Smooth muscle cell (in vitro differentiated cells): ENCODE results near the gene ZNF331. TPM values are rescaled to one million over a fixed set of nuclear protein-coding genes. Genes with fewer than 3 reads are reported as not detected.

Experiments
- DNase-seq: peaks from one replicate; lab custom pipeline; 2025; ENCODE audit not compliant: unreplicated experiment; lab: John Stamatoyannopoulos, UW
- H2AFZ ChIP-seq: fragments of 200-600 bp; sonication (generic); 2 replicates; pipeline ENCODE4 v1.6.0; 2016; ENCODE audit warnings: antibody characterized with exemption, low read depth, mild to moderate bottlenecking
- H3F3A ChIP-seq: fragments of 200-600 bp; sonication (generic); 2 replicates; pipeline ENCODE4 v1.6.0; 2017; ENCODE audit warnings: antibody characterized with exemption, low read depth
- H3K27ac ChIP-seq: fragments of 200-600 bp; sonication (generic); 2 replicates; pipeline ENCODE4 v1.5.1; 2016; ENCODE audit warnings: low read depth, mild to moderate bottlenecking
- H3K27me3 ChIP-seq: fragments of 200-600 bp; sonication (generic); 2 replicates; pipeline ENCODE4 v1.6.1; 2016; ENCODE audit warnings: low read depth, mild to moderate bottlenecking
- H3K36me3 ChIP-seq: fragments of 200-600 bp; sonication (generic); 2 replicates; pipeline ENCODE4 v1.5.1; 2016; ENCODE audit warnings: low read depth
- H3K4me1 ChIP-seq: fragments of 200-600 bp; sonication (generic); 2 replicates; pipeline ENCODE4 v1.5.1; 2016; ENCODE audit warnings: low read depth
- H3K4me2 ChIP-seq: fragments of 200-600 bp; sonication (generic); 2 replicates; pipeline ENCODE4 v1.6.0; 2016; ENCODE audit warnings: mild to moderate bottlenecking
- H3K4me3 ChIP-seq: fragments of 200-600 bp; sonication (generic); 2 replicates; pipeline ENCODE4 v1.5.1; 2016; ENCODE audit warnings: mild to moderate bottlenecking
- H3K79me2 ChIP-seq: fragments of 200-600 bp; sonication (generic); 2 replicates; pipeline ENCODE4 v1.6.0; 2016; ENCODE audit warnings: low read depth, mild to moderate bottlenecking
- H3K9ac ChIP-seq: fragments of 200-600 bp; sonication (generic); 2 replicates; pipeline ENCODE4 v1.6.0; 2016; ENCODE audit warnings: low read depth
- H3K9me3 ChIP-seq: fragments of 200-600 bp; sonication (generic); replicated peaks from 2 replicates; pipeline ENCODE4 v1.5.1; 2016; ENCODE audit warnings: low read depth
- H4K20me1 ChIP-seq: fragments of 200-600 bp; sonication (generic); 2 replicates; pipeline ENCODE4 v1.6.0; 2016; ENCODE audit warnings: low read depth
- WGBS: methylation state at CpG from one replicate; pipeline ENCODE4 v1.1.7; 2016; ENCODE audit warnings: low lambda C conversion rate; 5-methylcytosine and 5-hydroxymethylcytosine counted together
- polyA plus RNA-seq: library from polyadenylated mRNA; unstranded; fragments of >200 nt; fragmentation: Nextera tagmentation; extraction: Ambion mirVana; gene quantifications from 2 replicates; pipeline ENCODE4 v1.2.1, GENCODE V29; 2016
- total RNA-seq: library from RNA; depleted of rRNA; stranded (reverse); fragments of >200 nt; gene quantifications from 2 replicates; pipeline ENCODE4 v1.2.3, GENCODE V29; 2014
- TF ChIP-seq, protein P1 (sequence below): fragments of 200-600 bp; sonication (generic); IDR thresholded peaks from 2 replicates; pipeline ENCODE4 v1.5.1; 2017; ENCODE audit warnings: borderline replicate concordance, mild to moderate bottlenecking, antibody characterized with exemption; ENCODE audit not compliant: insufficient read depth, poor library complexity, severe bottlenecking

The ZNF331 gene
- total and polyA plus RNA-seq, 2 experiments from 2014 or later = 9.7 to 12.1 TPM

DNA sequence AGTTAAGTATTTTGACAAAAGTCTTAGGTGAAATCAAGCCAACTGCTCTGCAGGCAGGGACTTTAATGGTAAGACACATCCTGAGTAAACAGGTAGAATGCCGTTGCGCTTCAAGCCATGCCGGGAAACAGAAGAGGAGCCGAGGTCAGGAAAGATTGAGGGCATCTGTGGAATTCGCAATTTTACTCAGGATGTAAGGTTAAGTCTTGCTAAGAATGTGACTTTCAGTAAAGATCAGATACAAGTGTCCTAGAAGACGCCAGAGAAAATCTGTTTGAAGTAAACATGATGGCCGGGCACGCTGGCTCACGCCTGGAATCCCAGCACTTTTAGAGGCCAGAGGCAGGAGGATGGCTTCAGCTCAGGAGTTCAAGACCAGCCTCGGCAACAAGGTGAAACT, 60.4 kb downstream of the ZNF331 start:
- no peaks in the 10 kb centered on the region for H3K79me2 ChIP-seq
- 69% methylated on average over 10 of the region's 10 CpGs for WGBS
- no peak overlapping the region for H2AFZ ChIP-seq
- H3K4me1 ChIP-seq = peaks cover 6% of the 10 kb centered on the region
- no peaks in the 10 kb centered on the region for H3K27me3 ChIP-seq
- H3K27ac ChIP-seq = no peak overlapping the region
- H3K9ac ChIP-seq = no peak overlapping the region
- H3K9me3 ChIP-seq = no peaks in the 10 kb centered on the region
- TF ChIP-seq, protein P1, sequence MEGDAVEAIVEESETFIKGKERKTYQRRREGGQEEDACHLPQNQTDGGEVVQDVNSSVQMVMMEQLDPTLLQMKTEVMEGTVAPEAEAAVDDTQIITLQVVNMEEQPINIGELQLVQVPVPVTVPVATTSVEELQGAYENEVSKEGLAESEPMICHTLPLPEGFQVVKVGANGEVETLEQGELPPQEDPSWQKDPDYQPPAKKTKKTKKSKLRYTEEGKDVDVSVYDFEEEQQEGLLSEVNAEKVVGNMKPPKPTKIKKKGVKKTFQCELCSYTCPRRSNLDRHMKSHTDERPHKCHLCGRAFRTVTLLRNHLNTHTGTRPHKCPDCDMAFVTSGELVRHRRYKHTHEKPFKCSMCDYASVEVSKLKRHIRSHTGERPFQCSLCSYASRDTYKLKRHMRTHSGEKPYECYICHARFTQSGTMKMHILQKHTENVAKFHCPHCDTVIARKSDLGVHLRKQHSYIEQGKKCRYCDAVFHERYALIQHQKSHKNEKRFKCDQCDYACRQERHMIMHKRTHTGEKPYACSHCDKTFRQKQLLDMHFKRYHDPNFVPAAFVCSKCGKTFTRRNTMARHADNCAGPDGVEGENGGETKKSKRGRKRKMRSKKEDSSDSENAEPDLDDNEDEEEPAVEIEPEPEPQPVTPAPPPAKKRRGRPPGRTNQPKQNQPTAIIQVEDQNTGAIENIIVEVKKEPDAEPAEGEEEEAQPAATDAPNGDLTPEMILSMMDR = no peak
- no peak for DNase-seq
- no peaks in the 10 kb centered on the region for H4K20me1 ChIP-seq
- H3F3A ChIP-seq = no peaks in the 10 kb centered on the region
- H3K4me2 ChIP-seq = no peak overlapping the region
- no peaks in the 10 kb centered on the region for H3K36me3 ChIP-seq
- no peak overlapping the region for H3K4me3 ChIP-seq

DNA sequence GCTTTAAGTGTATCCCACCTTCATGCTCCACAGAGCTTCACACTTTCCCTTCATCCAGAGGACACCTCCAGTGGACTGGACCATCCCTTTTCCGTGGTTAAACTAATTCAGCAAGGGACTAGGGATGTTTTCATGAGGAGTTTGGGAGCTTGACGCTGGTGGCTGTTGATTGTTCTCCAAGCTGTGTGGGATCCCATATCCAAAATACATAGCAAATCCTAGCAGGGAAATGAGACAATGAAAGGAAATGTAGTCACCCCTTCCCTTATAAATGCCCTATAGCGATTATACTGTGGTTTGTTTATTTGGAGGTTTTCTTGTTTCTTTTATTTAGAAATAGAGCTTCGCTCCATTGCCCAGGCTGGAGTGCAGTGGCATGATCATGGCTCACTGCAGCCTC, 62.3 kb downstream of the ZNF331 start:
- H2AFZ ChIP-seq = no peak overlapping the region
- DNase-seq = no peak
- no peaks in the 10 kb centered on the region for H4K20me1 ChIP-seq
- H3K79me2 ChIP-seq = no peaks in the 10 kb centered on the region
- no peak overlapping the region for H3K9ac ChIP-seq
- H3K4me2 ChIP-seq = no peak overlapping the region
- H3K9me3 ChIP-seq = no peaks in the 10 kb centered on the region
- no peaks in the 10 kb centered on the region for H3K27me3 ChIP-seq
- no peak overlapping the region for H3K27ac ChIP-seq
- TF ChIP-seq, protein P1 = no peak
- H3F3A ChIP-seq = no peaks in the 10 kb centered on the region
- WGBS = 92% methylated on average over 4 of the region's 4 CpGs
- peaks cover 2% of the 10 kb centered on the region for H3K4me1 ChIP-seq
- H3K4me3 ChIP-seq = no peak overlapping the region
- H3K36me3 ChIP-seq = no peaks in the 10 kb centered on the region

DNA sequence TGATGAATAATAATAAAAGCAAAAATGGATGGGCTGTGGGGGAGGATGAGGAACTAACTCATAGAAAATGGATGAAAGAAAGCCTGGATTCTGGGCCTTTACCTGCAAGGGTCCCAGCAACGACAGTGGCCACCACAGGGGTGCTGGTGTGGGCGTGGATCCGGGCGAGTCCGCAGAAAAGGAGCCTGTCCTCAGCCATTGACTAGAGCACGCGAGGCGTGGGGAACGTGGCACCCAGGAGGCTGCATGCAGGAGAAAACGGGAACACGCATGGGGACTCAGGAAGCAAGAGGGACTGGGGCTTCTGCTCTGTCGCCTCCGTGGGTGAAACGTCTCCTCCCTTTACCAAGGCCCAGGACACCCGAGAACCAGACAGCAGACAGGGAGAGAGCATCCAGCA, 68.1 kb downstream of the ZNF331 start:
- H3K4me2 ChIP-seq = no peak overlapping the region
- no peaks in the 10 kb centered on the region for H3K27me3 ChIP-seq
- TF ChIP-seq, protein P1 = no peak
- no peaks in the 10 kb centered on the region for H3K4me1 ChIP-seq
- H3K9me3 ChIP-seq = no peaks in the 10 kb centered on the region
- no peak overlapping the region for H3K27ac ChIP-seq
- no peak overlapping the region for H3K9ac ChIP-seq
- 94% methylated on average over 15 of the region's 15 CpGs for whole genome bisulfite sequencing
- H3K36me3 ChIP-seq = no peaks in the 10 kb centered on the region
- H4K20me1 ChIP-seq = no peaks in the 10 kb centered on the region
- H2AFZ ChIP-seq = no peak overlapping the region
- DNase-seq = no peak
- no peaks in the 10 kb centered on the region for H3K79me2 ChIP-seq
- H3K4me3 ChIP-seq = no peak overlapping the region
- no peaks in the 10 kb centered on the region for H3F3A ChIP-seq

DNA sequence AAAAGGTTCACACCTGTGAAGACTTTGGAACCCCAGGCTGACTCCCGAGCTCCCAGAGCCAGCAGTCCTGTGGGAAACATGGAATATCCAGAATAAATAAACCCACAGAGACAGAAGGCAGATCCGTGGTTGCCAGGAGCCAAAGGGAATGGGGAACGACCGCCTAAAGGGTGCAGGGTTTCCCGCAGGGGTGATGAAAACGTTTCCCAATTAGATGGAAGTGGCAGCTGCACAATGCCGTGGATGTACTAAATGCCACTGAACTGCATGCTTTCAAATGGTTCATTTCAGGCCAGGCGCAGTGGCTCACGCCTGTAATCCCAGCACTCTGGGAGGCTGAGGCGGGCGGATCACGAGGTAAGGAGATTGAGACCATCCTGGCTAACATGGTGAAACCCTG, 70.4 kb downstream of the ZNF331 start:
- H3K27me3 ChIP-seq = no peaks in the 10 kb centered on the region
- DNase-seq = no peak
- no peaks in the 10 kb centered on the region for H3K36me3 ChIP-seq
- 89% methylated on average over 12 of the region's 12 CpGs for WGBS
- H3K4me3 ChIP-seq = no peak overlapping the region
- H3K4me2 ChIP-seq = no peak overlapping the region
- H3K4me1 ChIP-seq = peaks cover 7% of the 10 kb centered on the region
- no peaks in the 10 kb centered on the region for H3K9me3 ChIP-seq
- H3K27ac ChIP-seq = no peak overlapping the region
- no peaks in the 10 kb centered on the region for H4K20me1 ChIP-seq
- H3F3A ChIP-seq = no peaks in the 10 kb centered on the region
- H2AFZ ChIP-seq = no peak overlapping the region
- no peaks in the 10 kb centered on the region for H3K79me2 ChIP-seq
- no peak overlapping the region for H3K9ac ChIP-seq
- TF ChIP-seq, protein P1 = no peak
